Chondrocyte (in vitro differentiated cells): ENCODE results near the gene CTTNBP2NL. TPM values are rescaled to one million over a fixed set of nuclear protein-coding genes. Genes with fewer than 3 reads are reported as not detected.
"Not testable (repeated sequence)": the region's sequence is repeated elsewhere in the genome, so short reads cannot be mapped to it uniquely, and the experiment has no call there.

Experiments used
- DNase-seq: peaks from one replicate; pipeline ENCODE4 v3.0.0; 2021; ENCODE audit warnings: mixed read lengths, low spot score
- H3K27ac Mint-ChIP-seq: one replicate; pipeline ENCODE4 v1.8.0; 2021; ENCODE audit warnings: mild to moderate bottlenecking, moderate library complexity, mixed read lengths; ENCODE audit not compliant: unreplicated experiment
- H3K27me3 Mint-ChIP-seq: 2 replicates; pipeline ENCODE4 v1.8.0; 2021; ENCODE audit warnings: low read depth, mixed read lengths
- H3K36me3 Mint-ChIP-seq: 2 replicates; pipeline ENCODE4 v1.8.0; 2021; ENCODE audit warnings: low read depth, mixed read lengths
- H3K4me1 Mint-ChIP-seq: 2 replicates; pipeline ENCODE4 v1.8.0; 2021; ENCODE audit warnings: low read depth, mild to moderate bottlenecking, mixed read lengths
- H3K4me3 Mint-ChIP-seq: one replicate; pipeline ENCODE4 v1.8.0; 2021; ENCODE audit warnings: mild to moderate bottlenecking, moderate library complexity, mixed read lengths; ENCODE audit not compliant: unreplicated experiment
- H3K9me3 Mint-ChIP-seq: 2 replicates; pipeline ENCODE4 v1.8.0; 2021; ENCODE audit warnings: low read depth, mixed read lengths
- total RNA-seq: library from RNA; stranded (reverse); gene quantifications from 3 replicates; pipeline ENCODE4 v1.2.1, GENCODE V29; 2021
- TF ChIP-seq, protein P1 (sequence below): fragments of 200-600 bp; sonication (generic); IDR thresholded peaks from 2 replicates; pipeline ENCODE4 v1.5.0; 2021; ENCODE audit warnings: antibody characterized with exemption, mild to moderate bottlenecking, moderate library complexity

The CTTNBP2NL gene
- total RNA-seq, 1 donor from 2014 or later: 52.2 TPM

DNA sequence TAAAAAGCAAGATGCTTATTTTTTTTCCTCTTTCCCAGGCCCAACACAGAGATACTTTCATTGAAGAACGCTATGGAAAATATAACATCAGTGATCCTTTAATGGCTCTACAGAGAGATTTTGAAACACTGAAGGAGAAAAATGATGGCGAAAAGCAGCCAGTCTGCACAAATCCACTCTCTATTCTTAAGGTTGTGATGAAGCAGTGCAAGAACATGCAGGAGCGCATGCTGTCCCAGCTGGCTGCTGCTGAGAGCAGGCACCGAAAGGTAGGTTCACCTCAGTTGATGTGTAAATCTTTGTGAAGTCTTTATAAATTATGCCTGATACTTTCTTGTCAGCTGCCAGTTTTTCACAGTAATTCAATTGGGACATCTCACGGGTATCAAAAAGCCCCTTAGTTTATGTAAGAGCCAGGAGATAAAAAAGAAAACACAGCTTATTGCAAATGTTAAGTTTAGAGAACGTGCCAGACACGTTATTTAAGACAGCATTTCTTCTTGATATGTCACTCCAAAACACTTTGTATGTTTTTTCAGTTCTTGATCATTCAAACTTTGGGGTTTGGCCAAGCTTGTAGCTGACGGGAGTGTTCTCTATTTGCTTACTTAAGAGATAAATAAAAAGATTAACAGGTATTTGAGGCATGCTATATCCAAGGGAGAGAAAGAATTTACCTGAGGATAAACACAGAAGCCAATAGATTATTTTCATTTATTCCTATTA, 53.1 kb downstream of the CTTNBP2NL start:
- TF ChIP-seq, protein P1, sequence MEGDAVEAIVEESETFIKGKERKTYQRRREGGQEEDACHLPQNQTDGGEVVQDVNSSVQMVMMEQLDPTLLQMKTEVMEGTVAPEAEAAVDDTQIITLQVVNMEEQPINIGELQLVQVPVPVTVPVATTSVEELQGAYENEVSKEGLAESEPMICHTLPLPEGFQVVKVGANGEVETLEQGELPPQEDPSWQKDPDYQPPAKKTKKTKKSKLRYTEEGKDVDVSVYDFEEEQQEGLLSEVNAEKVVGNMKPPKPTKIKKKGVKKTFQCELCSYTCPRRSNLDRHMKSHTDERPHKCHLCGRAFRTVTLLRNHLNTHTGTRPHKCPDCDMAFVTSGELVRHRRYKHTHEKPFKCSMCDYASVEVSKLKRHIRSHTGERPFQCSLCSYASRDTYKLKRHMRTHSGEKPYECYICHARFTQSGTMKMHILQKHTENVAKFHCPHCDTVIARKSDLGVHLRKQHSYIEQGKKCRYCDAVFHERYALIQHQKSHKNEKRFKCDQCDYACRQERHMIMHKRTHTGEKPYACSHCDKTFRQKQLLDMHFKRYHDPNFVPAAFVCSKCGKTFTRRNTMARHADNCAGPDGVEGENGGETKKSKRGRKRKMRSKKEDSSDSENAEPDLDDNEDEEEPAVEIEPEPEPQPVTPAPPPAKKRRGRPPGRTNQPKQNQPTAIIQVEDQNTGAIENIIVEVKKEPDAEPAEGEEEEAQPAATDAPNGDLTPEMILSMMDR: no peak
- Mint-ChIP-seq H3K9me3 (no peaks in the 10 kb centered on the region), H3K27me3 (no peaks in the 10 kb centered on the region), H3K36me3 (peaks cover 13% of the 10 kb centered on the region), H3K27ac (no peak overlapping the region), H3K4me3 (no peak overlapping the region), H3K4me1 (peaks cover 41% of the 10 kb centered on the region)
- DNase-seq: no peak

DNA sequence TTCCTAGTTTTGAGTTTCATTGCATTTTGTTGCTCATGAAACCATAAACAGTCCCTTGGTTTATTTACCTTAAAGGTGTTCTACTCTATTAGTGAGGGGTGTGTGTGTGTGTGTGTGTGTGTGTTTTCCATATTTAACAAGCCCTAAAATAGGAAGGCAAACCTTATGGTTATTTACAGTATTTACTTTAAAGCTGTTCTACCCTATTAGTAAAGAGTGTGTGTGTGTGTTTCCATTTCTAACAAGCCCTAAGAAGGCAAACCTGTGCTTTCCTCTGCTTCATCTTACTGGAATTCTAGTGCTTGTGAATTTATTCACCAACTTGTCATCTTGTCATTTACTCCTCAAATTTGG, 53.6 kb downstream of the CTTNBP2NL start:
- peaks cover 16% of the 10 kb centered on the region for H3K36me3 Mint-ChIP-seq
- H3K9me3 Mint-ChIP-seq: no peaks in the 10 kb centered on the region
- no peaks in the 10 kb centered on the region for H3K27me3 Mint-ChIP-seq
- no peak for DNase-seq
- H3K27ac Mint-ChIP-seq: no peak overlapping the region
- H3K4me1 Mint-ChIP-seq: peaks cover 38% of the 10 kb centered on the region
- no peak overlapping the region for H3K4me3 Mint-ChIP-seq
- TF ChIP-seq, protein P1: no peak

DNA sequence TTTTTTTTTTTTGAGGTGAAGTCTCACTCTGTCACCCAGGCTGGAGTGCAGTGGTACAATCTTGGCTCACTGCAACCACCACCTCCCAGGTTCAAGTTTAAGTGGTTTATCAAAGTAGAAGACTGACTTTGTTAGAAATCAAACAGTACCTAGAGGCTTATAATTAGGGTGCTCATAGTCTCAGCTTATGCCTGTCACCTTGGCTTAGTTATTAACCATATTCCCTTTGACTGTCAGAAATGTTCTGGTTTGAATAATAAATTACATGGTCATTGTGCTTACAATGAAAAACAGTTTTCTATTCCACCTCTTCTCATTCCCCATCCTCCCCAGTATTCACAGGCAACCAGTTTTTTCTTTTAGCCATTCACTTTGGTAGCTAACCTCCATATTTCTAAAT, 54.8 kb downstream of the CTTNBP2NL start:
- TF ChIP-seq, protein P1: no peak
- Mint-ChIP-seq H3K4me1 (peaks cover 29% of the 10 kb centered on the region), H3K27ac (no peak overlapping the region)

DNA sequence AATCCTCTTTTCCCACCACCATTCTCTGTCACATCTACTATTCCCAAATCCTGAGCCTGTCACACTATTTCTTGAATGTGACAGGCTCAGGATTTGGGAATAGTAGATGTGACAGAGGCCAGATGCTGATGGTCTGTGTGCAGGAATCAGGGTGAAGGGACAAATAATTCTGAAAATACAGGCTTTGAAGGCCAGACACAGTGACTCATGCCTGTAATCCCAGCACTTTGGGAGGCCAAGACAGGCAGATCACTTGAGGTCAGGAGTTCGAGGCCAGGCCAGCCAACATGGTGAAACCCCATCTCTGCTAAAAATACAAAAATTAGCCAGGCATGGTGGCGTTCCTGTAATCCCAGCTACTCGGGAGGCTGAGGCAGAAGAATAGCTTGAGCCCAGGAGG, 55.3 kb downstream of the CTTNBP2NL start:
- not testable (repeated sequence) for H3K27ac Mint-ChIP-seq, DNase-seq, H3K9me3 Mint-ChIP-seq, H3K27me3 Mint-ChIP-seq, H3K4me3 Mint-ChIP-seq
- peaks cover 24% of the 10 kb centered on the region for H3K36me3 Mint-ChIP-seq
- H3K4me1 Mint-ChIP-seq: peaks cover 29% of the 10 kb centered on the region

More for the DNA sequence above, 54.8 kb downstream of the CTTNBP2NL start:
- H3K4me3 Mint-ChIP-seq: no peak overlapping the region
- no peak for DNase-seq
- no peaks in the 10 kb centered on the region for H3K27me3 Mint-ChIP-seq
- H3K36me3 Mint-ChIP-seq: peaks cover 19% of the 10 kb centered on the region
- H3K9me3 Mint-ChIP-seq: no peaks in the 10 kb centered on the region

DNA sequence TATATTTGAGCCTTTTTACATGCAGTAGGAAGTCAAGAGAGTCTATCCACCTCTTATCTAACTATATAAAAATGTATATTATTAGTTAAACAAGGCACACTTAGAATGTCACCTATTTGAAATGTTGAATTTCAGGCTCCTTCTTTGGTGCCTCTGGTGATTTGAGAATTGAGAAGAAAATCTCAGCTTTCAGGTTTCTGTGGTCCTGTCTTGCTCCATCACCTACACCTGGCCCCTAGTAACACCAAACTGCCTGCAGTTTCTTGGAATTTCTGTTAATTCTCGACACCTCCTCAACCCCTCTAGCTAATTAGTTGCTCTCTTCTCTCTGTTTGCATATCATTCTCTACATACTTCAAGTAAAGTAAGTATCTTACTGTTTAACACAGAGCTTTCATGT, 57.9 kb downstream of the CTTNBP2NL start:
- Mint-ChIP-seq H3K4me3 (no peak overlapping the region), H3K9me3 (no peaks in the 10 kb centered on the region), H3K27me3 (no peaks in the 10 kb centered on the region), H3K36me3 (peaks cover 30% of the 10 kb centered on the region), H3K27ac (no peak overlapping the region), H3K4me1 (peaks cover 34% of the 10 kb centered on the region)
- no peak for DNase-seq
- TF ChIP-seq, protein P1: no peak

DNA sequence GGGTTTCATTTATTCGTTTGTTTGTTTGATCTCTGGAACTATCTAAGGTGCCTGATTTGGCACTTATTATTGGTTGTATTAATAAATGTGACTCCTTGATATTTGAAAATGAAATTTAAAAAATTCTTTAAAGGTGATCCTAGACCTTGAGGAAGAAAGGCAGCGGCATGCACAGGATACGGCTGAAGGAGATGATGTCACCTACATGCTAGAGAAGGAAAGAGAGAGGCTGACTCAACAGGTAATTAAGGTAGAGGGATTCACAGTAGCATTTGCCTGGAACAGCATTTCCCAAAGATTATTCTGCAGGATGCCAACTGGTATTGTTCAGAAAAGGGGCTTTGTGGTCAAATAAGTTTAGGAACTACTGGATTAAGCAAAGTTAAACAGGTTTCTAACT, 58.3 kb downstream of the CTTNBP2NL start:
- H3K36me3 Mint-ChIP-seq: peaks cover 28% of the 10 kb centered on the region
- no peaks in the 10 kb centered on the region for H3K27me3 Mint-ChIP-seq
- no peak for DNase-seq
- H3K9me3 Mint-ChIP-seq: no peaks in the 10 kb centered on the region
- H3K4me3 Mint-ChIP-seq: no peak overlapping the region
- TF ChIP-seq, protein P1: no peak
- peaks cover 30% of the 10 kb centered on the region for H3K4me1 Mint-ChIP-seq
- no peak overlapping the region for H3K27ac Mint-ChIP-seq
